ENCODE data around the gene WDR35. TPM values are rescaled to one million over a fixed set of nuclear protein-coding genes. Genes with fewer than 3 reads are reported as not detected.

WDR35 gene
- total RNA-seq, result 10 to 100 TPM; 12.5 to 18.7 (median 17.7) TPM

DNA sequence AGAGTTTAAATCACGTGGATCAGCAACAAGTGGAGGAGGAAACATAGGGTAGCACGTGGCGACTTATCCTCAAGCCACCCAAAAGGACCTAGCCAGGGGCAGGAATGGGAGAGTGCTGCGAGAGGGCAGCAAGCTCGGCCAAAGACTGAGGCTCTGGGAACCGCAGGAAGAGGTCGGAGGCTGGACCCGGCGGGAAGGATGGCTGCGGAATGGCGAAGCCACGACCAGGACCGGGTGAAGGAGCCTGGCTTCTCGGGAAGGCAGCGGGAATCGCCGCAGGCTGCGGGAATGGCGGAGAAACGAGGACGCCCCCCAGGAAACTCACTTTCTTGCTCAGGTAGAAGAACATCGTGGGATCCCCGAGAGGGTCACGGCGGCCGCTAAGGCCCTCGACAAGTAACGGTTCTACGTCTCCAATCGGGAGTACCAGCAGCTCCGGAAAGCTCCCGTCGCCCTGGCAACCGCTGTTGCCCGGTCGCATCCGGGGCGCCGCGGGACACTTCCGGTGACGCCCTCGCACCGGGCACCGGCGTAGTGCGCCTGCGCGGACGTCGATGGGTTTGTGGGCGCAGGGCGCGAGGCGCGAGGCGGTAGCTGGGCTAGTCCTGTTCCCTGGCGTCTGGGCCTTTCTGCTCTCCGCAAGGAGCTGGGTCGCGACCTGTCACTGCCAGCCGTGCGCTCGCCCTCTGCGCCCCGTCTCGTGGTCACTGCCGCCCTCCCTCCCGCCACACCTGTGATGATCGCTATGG, at the start of gene WDR35:
TSS of gene WDR35 (minus strand) at position 439 of the 749 bp plus-strand sequence. CDS start at position 349, 90 bp downstream.
- no peaks in the 10 kb centered on the region for H3K9me3 ChIP-seq
- intact Hi-C loops (cut with DNase I; ENCODE audit: low total_unique reads), result loop anchor here (5.0 kb wide), 1 partner anchor 868 kb away; no protein-coding TSS in a partner anchor
- no peaks in the 10 kb centered on the region for H3K27me3 ChIP-seq
- H3K4me3 ChIP-seq, result peak within 1 kb of the TSS; percentile 66 to 93 (median 87)
- DNase-seq (ENCODE audit: low spot score in 2 of 2), result peak; percentile 79 to 86
- TF ChIP-seq POLR2AphosphoS5 (IDR thresholded peaks at IDR 0.05) (peak; percentile 51 to 89 (median 87)), POLR2A (IDR thresholded peaks at IDR 0.05) (peak; percentile 73)
- TF ChIP-seq, protein P1, sequence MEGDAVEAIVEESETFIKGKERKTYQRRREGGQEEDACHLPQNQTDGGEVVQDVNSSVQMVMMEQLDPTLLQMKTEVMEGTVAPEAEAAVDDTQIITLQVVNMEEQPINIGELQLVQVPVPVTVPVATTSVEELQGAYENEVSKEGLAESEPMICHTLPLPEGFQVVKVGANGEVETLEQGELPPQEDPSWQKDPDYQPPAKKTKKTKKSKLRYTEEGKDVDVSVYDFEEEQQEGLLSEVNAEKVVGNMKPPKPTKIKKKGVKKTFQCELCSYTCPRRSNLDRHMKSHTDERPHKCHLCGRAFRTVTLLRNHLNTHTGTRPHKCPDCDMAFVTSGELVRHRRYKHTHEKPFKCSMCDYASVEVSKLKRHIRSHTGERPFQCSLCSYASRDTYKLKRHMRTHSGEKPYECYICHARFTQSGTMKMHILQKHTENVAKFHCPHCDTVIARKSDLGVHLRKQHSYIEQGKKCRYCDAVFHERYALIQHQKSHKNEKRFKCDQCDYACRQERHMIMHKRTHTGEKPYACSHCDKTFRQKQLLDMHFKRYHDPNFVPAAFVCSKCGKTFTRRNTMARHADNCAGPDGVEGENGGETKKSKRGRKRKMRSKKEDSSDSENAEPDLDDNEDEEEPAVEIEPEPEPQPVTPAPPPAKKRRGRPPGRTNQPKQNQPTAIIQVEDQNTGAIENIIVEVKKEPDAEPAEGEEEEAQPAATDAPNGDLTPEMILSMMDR (IDR thresholded peaks at IDR 0.05), result no peak
- no peaks in the 10 kb centered on the region for H3K4me1 ChIP-seq
- H3K27ac ChIP-seq, result peak within 1 kb of the TSS; percentile 81 to 82
- H3K36me3 ChIP-seq, result no peaks in the 10 kb centered on the region

GRCh38 chr2:20037660-20038059, 47.8 kb upstream of the WDR35 start:
- H3K36me3 ChIP-seq, result peaks cover 17% of the 10 kb centered on the region
- peaks cover 0 to 3% of the 10 kb centered on the region in 2 donors for H3K4me1 ChIP-seq
- no peak overlapping the region for H3K27ac ChIP-seq
- DNase-seq (ENCODE audit: low spot score in 2 of 2), result no peak
- H3K9me3 ChIP-seq, result no peaks in the 10 kb centered on the region
- no peaks in the 10 kb centered on the region for H3K27me3 ChIP-seq
- TF ChIP-seq, protein P1 (IDR thresholded peaks at IDR 0.05), result no peak
- no peak for TF ChIP-seq POLR2AphosphoS5 (IDR thresholded peaks at IDR 0.05)
- no peak for TF ChIP-seq POLR2A (IDR thresholded peaks at IDR 0.05)
- intact Hi-C loops (cut with DNase I; ENCODE audit: low total_unique reads), result no loop called here
- no peak overlapping the region for H3K4me3 ChIP-seq

- H3K9me3 ChIP-seq, result no peaks in the 10 kb centered on the region
- intact Hi-C loops (cut with DNase I; ENCODE audit: low total_unique reads), result no loop called here
- no peaks in the 10 kb centered on the region for H3K27me3 ChIP-seq
- peaks cover 17% of the 10 kb centered on the region for H3K36me3 ChIP-seq
- DNase-seq (ENCODE audit: low spot score in 2 of 2), result no peak
- TF ChIP-seq POLR2AphosphoS5 (IDR thresholded peaks at IDR 0.05) (no peak), POLR2A (IDR thresholded peaks at IDR 0.05) (no peak)
- TF ChIP-seq, protein P1 (IDR thresholded peaks at IDR 0.05), result no peak
- H3K4me1 ChIP-seq, result no peaks in the 10 kb centered on the region
- H3K27ac ChIP-seq, result no peak overlapping the region
- H3K4me3 ChIP-seq, result no peak overlapping the region
These were observed 46.2 kb upstream of the WDR35 start for GRCh38 chr2:20035955-20036666.

DNA sequence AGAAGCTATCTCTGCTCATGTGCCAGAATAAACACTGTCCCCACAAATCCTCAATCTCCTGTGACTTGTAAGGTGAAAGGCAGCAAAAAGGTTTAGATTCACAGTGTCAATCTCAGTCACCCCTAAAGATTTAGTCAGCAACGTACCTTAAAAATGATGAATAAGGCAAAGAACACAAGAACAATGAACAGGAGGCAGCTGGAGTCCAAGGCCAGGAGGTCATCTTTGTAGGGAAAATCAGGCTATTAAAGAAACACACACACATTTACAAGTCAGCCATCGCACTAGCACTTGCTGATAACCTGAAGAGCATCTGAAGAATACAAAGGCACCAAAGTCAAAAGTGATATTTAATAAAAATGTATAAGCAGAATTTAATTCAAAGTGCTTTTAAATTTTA, 44.9 kb upstream of the WDR35 start:
- TF ChIP-seq POLR2AphosphoS5 (IDR thresholded peaks at IDR 0.05) (no peak), POLR2A (IDR thresholded peaks at IDR 0.05) (no peak)
- TF ChIP-seq, protein P1 (IDR thresholded peaks at IDR 0.05), result no peak
- intact Hi-C loops (cut with DNase I; ENCODE audit: low total_unique reads), result no loop called here
- H3K4me3 ChIP-seq, result no peak overlapping the region
- peaks cover 17% of the 10 kb centered on the region for H3K36me3 ChIP-seq
- H3K27me3 ChIP-seq, result no peaks in the 10 kb centered on the region
- peaks cover 0 to 5% of the 10 kb centered on the region in 2 donors for H3K9me3 ChIP-seq
- H3K4me1 ChIP-seq, result no peaks in the 10 kb centered on the region
- H3K27ac ChIP-seq, result no peak overlapping the region
- DNase-seq (ENCODE audit: low spot score in 2 of 2), result no peak

GRCh38 chr2:20034218-20034617, 44.3 kb upstream of the WDR35 start:
- H3K4me1 ChIP-seq, result no peaks in the 10 kb centered on the region
- intact Hi-C loops (cut with DNase I; ENCODE audit: low total_unique reads), result no loop called here

More at GRCh38 chr2:20034218-20034617, 44.3 kb upstream of the WDR35 start:
- Histone ChIP-seq H3K27ac (no peak overlapping the region), H3K27me3 (no peaks in the 10 kb centered on the region), H3K9me3 (peaks cover 0 to 7% of the 10 kb centered on the region in 2 donors), H3K4me3 (no peak overlapping the region), H3K36me3 (peaks cover 17% of the 10 kb centered on the region)
- TF ChIP-seq, protein P1 (IDR thresholded peaks at IDR 0.05), result no peak
- TF ChIP-seq POLR2A (IDR thresholded peaks at IDR 0.05), result no peak
- no peak for DNase-seq (ENCODE audit: low spot score in 2 of 2)

Measured in breast epithelium (tissue), 4 donors.